Measurements from ENCODE around the gene FGFR3.

FGFR3 gene

DNA sequence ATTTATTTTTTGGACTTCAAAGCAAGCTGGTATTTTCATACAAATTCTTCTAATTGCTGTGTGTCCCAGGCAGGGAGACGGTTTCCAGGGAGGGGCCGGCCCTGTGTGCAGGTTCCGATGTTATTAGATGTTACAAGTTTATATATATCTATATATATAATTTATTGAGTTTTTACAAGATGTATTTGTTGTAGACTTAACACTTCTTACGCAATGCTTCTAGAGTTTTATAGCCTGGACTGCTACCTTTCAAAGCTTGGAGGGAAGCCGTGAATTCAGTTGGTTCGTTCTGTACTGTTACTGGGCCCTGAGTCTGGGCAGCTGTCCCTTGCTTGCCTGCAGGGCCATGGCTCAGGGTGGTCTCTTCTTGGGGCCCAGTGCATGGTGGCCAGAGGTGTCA lies 15.3 kb downstream of the FGFR3 start:
- Histone ChIP-seq H3K4me3 (ENCODE audit: low read length in 2 of 2) (no peak overlapping the region), H3K4me1 (ENCODE audit: control insufficient read depth in 2 of 2, insufficient read depth in 2 of 2, low read length in 2 of 2) (peaks cover 0 to 17% of the 10 kb centered on the region in 2 donors), H3K36me3 (ENCODE audit: control insufficient read depth in 2 of 2, insufficient read depth in 2 of 2, low read length in 2 of 2) (peaks cover 16 to 19% of the 10 kb centered on the region in 2 donors), H3K9me3 (ENCODE audit: control insufficient read depth in 2 of 2, low read length in 2 of 2) (no peaks in the 10 kb centered on the region), H3K27ac (ENCODE audit: low read depth in 2 of 2, low read length in 2 of 2) (no peak overlapping the region), H3K9ac (ENCODE audit: low read depth in 1 of 2, low read length in 2 of 2) (no peak overlapping the region), H3K27me3 (ENCODE audit: control insufficient read depth in 2 of 2, insufficient read depth in 2 of 2, low read length in 2 of 2) (no peaks in the 10 kb centered on the region)

DNA sequence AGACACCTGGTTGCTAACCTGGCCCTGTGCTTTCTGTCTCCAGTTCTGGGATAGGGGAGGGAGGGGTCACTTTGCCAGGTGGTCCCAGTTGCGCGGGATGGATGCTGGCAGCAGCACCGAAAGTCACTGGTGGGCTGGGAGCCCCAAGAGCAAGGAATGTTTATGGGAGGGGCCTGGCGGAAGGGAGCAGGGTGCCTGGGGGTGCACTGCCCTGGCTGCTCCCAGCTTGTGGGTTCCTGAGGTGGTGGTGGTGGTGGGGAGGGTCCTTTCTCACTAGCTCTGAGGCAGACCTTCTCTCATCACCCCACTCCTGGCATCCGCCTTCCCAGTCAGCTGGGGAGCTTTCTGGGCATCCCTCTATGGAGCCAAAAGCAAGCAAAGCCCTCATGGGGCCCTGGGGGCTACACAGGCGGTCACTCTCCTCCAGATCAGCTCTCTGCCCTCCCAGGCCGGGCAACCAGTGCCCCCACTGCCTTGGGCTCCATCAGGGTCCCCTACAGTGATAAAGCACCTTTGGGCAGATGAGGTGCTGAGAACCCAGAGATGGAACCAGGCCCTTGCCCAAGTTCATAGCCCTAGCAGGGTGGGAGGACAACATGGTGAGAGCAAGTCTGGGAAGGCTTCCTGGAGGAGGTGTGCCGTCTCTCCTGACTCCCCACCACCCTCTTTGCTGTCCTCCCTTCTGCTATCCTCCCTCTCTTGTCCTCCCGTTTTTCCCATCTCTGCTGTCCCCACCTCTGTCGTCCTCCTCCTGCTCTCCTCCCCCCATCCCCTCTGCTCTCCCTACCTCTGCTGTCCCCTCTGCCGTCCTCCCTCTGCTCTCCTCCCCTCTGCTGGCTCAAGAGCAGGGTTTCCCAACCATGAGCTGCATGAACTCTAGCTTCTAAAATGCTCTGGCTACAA lies 16.0 kb downstream of the FGFR3 start:
- Histone ChIP-seq H3K36me3 (ENCODE audit: control insufficient read depth in 2 of 2, insufficient read depth in 2 of 2, low read length in 2 of 2) (peaks cover 21 to 24% of the 10 kb centered on the region in 2 donors), H3K27ac (ENCODE audit: low read depth in 2 of 2, low read length in 2 of 2) (no peak overlapping the region), H3K9ac (ENCODE audit: low read depth in 1 of 2, low read length in 2 of 2) (no peak overlapping the region)

GRCh38 chr4:1809754-1810502 lies 16.8 kb downstream of the FGFR3 start:
- Histone ChIP-seq H3K36me3 (ENCODE audit: control insufficient read depth in 2 of 2, insufficient read depth in 2 of 2, low read length in 2 of 2) (peaks cover 25 to 27% of the 10 kb centered on the region in 2 donors), H3K9me3 (ENCODE audit: control insufficient read depth in 2 of 2, low read length in 2 of 2) (no peaks in the 10 kb centered on the region), H3K4me3 (ENCODE audit: low read length in 2 of 2) (no peak overlapping the region), H3K27me3 (ENCODE audit: control insufficient read depth in 2 of 2, insufficient read depth in 2 of 2, low read length in 2 of 2) (no peaks in the 10 kb centered on the region), H3K9ac (ENCODE audit: low read depth in 1 of 2, low read length in 2 of 2) (no peak overlapping the region), H3K4me1 (ENCODE audit: control insufficient read depth in 2 of 2, insufficient read depth in 2 of 2, low read length in 2 of 2) (peaks cover 0 to 17% of the 10 kb centered on the region in 2 donors), H3K27ac (ENCODE audit: low read depth in 2 of 2, low read length in 2 of 2) (no peak overlapping the region)

More for the DNA sequence above, 16.0 kb downstream of the FGFR3 start:
- peaks cover 0 to 17% of the 10 kb centered on the region in 2 donors for H3K4me1 ChIP-seq (ENCODE audit: control insufficient read depth in 2 of 2, insufficient read depth in 2 of 2, low read length in 2 of 2)
- H3K27me3 ChIP-seq (ENCODE audit: control insufficient read depth in 2 of 2, insufficient read depth in 2 of 2, low read length in 2 of 2) = no peaks in the 10 kb centered on the region
- H3K9me3 ChIP-seq (ENCODE audit: control insufficient read depth in 2 of 2, low read length in 2 of 2) = no peaks in the 10 kb centered on the region
- H3K4me3 ChIP-seq (ENCODE audit: low read length in 2 of 2) = no peak overlapping the region

- Histone ChIP-seq H3K4me3 (ENCODE audit: low read length in 2 of 2) (no peak overlapping the region), H3K27ac (ENCODE audit: low read depth in 2 of 2, low read length in 2 of 2) (no peak overlapping the region), H3K9ac (ENCODE audit: low read depth in 1 of 2, low read length in 2 of 2) (no peak overlapping the region), H3K27me3 (ENCODE audit: control insufficient read depth in 2 of 2, insufficient read depth in 2 of 2, low read length in 2 of 2) (no peaks in the 10 kb centered on the region), H3K9me3 (ENCODE audit: control insufficient read depth in 2 of 2, low read length in 2 of 2) (no peaks in the 10 kb centered on the region), H3K36me3 (ENCODE audit: control insufficient read depth in 2 of 2, insufficient read depth in 2 of 2, low read length in 2 of 2) (peaks cover 30 to 32% of the 10 kb centered on the region in 2 donors), H3K4me1 (ENCODE audit: control insufficient read depth in 2 of 2, insufficient read depth in 2 of 2, low read length in 2 of 2) (peaks cover 0 to 17% of the 10 kb centered on the region in 2 donors)
These were observed 17.7 kb downstream of the FGFR3 start for GRCh38 chr4:1810765-1811164.

GRCh38 chr4:1812720-1813119 lies 19.6 kb downstream of the FGFR3 start:
- Histone ChIP-seq H3K9ac (ENCODE audit: low read depth in 1 of 2, low read length in 2 of 2) (no peak overlapping the region), H3K4me3 (ENCODE audit: low read length in 2 of 2) (no peak overlapping the region), H3K27ac (ENCODE audit: low read depth in 2 of 2, low read length in 2 of 2) (no peak overlapping the region), H3K36me3 (ENCODE audit: control insufficient read depth in 2 of 2, insufficient read depth in 2 of 2, low read length in 2 of 2) (peaks cover 41 to 48% of the 10 kb centered on the region in 2 donors), H3K9me3 (ENCODE audit: control insufficient read depth in 2 of 2, low read length in 2 of 2) (no peaks in the 10 kb centered on the region), H3K4me1 (ENCODE audit: control insufficient read depth in 2 of 2, insufficient read depth in 2 of 2, low read length in 2 of 2) (peaks cover 0 to 17% of the 10 kb centered on the region in 2 donors), H3K27me3 (ENCODE audit: control insufficient read depth in 2 of 2, insufficient read depth in 2 of 2, low read length in 2 of 2) (no peaks in the 10 kb centered on the region)

DNA sequence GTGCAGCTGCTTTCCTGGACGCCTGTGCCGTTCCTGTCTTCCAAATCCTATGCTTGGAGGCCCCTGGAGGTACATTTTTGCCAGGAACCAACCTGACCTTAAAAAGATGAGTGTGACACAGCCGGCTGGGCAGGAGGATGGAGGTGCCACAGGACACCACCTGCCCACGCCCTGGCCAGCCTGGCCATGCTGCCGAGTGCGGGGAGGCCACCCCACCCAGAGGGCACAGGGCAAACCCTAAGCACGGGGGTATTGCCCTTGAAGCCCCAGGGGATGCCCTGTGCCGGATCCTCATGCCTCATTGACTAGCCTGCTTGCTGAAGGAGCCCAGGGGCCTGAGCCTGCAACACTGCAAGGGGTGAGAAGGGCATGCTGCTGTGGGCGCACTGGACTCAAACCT lies 20.1 kb downstream of the FGFR3 start:
- H3K36me3 ChIP-seq (ENCODE audit: control insufficient read depth in 2 of 2, insufficient read depth in 2 of 2, low read length in 2 of 2) = peaks cover 45 to 52% of the 10 kb centered on the region in 2 donors
- no peak overlapping the region for H3K27ac ChIP-seq (ENCODE audit: low read depth in 2 of 2, low read length in 2 of 2)
- peaks cover 0 to 14% of the 10 kb centered on the region in 2 donors for H3K4me1 ChIP-seq (ENCODE audit: control insufficient read depth in 2 of 2, insufficient read depth in 2 of 2, low read length in 2 of 2)
- H3K4me3 ChIP-seq (ENCODE audit: low read length in 2 of 2) = no peak overlapping the region
- no peaks in the 10 kb centered on the region for H3K9me3 ChIP-seq (ENCODE audit: control insufficient read depth in 2 of 2, low read length in 2 of 2)
- H3K9ac ChIP-seq (ENCODE audit: low read depth in 1 of 2, low read length in 2 of 2) = no peak overlapping the region
- no peaks in the 10 kb centered on the region for H3K27me3 ChIP-seq (ENCODE audit: control insufficient read depth in 2 of 2, insufficient read depth in 2 of 2, low read length in 2 of 2)

GRCh38 chr4:1813915-1814314 lies 20.8 kb downstream of the FGFR3 start:
- H3K4me3 ChIP-seq (ENCODE audit: low read length in 2 of 2) = no peak overlapping the region
- H3K27me3 ChIP-seq (ENCODE audit: control insufficient read depth in 2 of 2, insufficient read depth in 2 of 2, low read length in 2 of 2) = no peaks in the 10 kb centered on the region
- H3K9ac ChIP-seq (ENCODE audit: low read depth in 1 of 2, low read length in 2 of 2) = no peak overlapping the region
- H3K27ac ChIP-seq (ENCODE audit: low read depth in 2 of 2, low read length in 2 of 2) = no peak overlapping the region
- peaks cover 49 to 57% of the 10 kb centered on the region in 2 donors for H3K36me3 ChIP-seq (ENCODE audit: control insufficient read depth in 2 of 2, insufficient read depth in 2 of 2, low read length in 2 of 2)
- H3K4me1 ChIP-seq (ENCODE audit: control insufficient read depth in 2 of 2, insufficient read depth in 2 of 2, low read length in 2 of 2) = peaks cover 0 to 9% of the 10 kb centered on the region in 2 donors
- no peaks in the 10 kb centered on the region for H3K9me3 ChIP-seq (ENCODE audit: control insufficient read depth in 2 of 2, low read length in 2 of 2)

- H3K27me3 ChIP-seq (ENCODE audit: control insufficient read depth in 2 of 2, insufficient read depth in 2 of 2, low read length in 2 of 2) = no peaks in the 10 kb centered on the region
- peaks cover 0 to 7% of the 10 kb centered on the region in 2 donors for H3K4me1 ChIP-seq (ENCODE audit: control insufficient read depth in 2 of 2, insufficient read depth in 2 of 2, low read length in 2 of 2)
- H3K9me3 ChIP-seq (ENCODE audit: control insufficient read depth in 2 of 2, low read length in 2 of 2) = no peaks in the 10 kb centered on the region
- H3K36me3 ChIP-seq (ENCODE audit: control insufficient read depth in 2 of 2, insufficient read depth in 2 of 2, low read length in 2 of 2) = peaks cover 54 to 61% of the 10 kb centered on the region in 2 donors
- no peak overlapping the region for H3K4me3 ChIP-seq (ENCODE audit: low read length in 2 of 2)
- H3K27ac ChIP-seq (ENCODE audit: low read depth in 2 of 2, low read length in 2 of 2) = no peak overlapping the region
- no peak overlapping the region for H3K9ac ChIP-seq (ENCODE audit: low read depth in 1 of 2, low read length in 2 of 2)
These were observed 21.4 kb downstream of the FGFR3 start for GRCh38 chr4:1814453-1814852.

GRCh38 chr4:1815096-1815996 lies 22.3 kb downstream of the FGFR3 start:
- Histone ChIP-seq H3K4me3 (ENCODE audit: low read length in 2 of 2) (no peak overlapping the region), H3K9me3 (ENCODE audit: control insufficient read depth in 2 of 2, low read length in 2 of 2) (no peaks in the 10 kb centered on the region), H3K27ac (ENCODE audit: low read depth in 2 of 2, low read length in 2 of 2) (no peak overlapping the region), H3K9ac (ENCODE audit: low read depth in 1 of 2, low read length in 2 of 2) (no peak overlapping the region), H3K27me3 (ENCODE audit: control insufficient read depth in 2 of 2, insufficient read depth in 2 of 2, low read length in 2 of 2) (no peaks in the 10 kb centered on the region), H3K36me3 (ENCODE audit: control insufficient read depth in 2 of 2, insufficient read depth in 2 of 2, low read length in 2 of 2) (peaks cover 59 to 70% of the 10 kb centered on the region in 2 donors), H3K4me1 (ENCODE audit: control insufficient read depth in 2 of 2, insufficient read depth in 2 of 2, low read length in 2 of 2) (no peaks in the 10 kb centered on the region)
